OCI-LY7 (cell line): ENCODE data around the gene MTRF1L.

Experiments
- CTCF ChIP-seq: fragments of 200-600 bp; sonication (generic); conservative IDR thresholded peaks from 2 replicates; pipeline ENCODE4 v1.5.1; 2014; ENCODE audit warnings: mild to moderate bottlenecking, antibody characterized with exemption, low read length, moderate library complexity, mixed read lengths
- EZH2phosphoT487 ChIP-seq: fragments of 200-600 bp; sonication (generic); IDR thresholded peaks from 2 replicates; pipeline ENCODE4 v1.6.1; 2018; ENCODE audit warnings: low read depth, borderline replicate concordance, mild to moderate bottlenecking, mixed run types, antibody characterized with exemption, low read length, moderate library complexity, mixed read lengths

DNA sequence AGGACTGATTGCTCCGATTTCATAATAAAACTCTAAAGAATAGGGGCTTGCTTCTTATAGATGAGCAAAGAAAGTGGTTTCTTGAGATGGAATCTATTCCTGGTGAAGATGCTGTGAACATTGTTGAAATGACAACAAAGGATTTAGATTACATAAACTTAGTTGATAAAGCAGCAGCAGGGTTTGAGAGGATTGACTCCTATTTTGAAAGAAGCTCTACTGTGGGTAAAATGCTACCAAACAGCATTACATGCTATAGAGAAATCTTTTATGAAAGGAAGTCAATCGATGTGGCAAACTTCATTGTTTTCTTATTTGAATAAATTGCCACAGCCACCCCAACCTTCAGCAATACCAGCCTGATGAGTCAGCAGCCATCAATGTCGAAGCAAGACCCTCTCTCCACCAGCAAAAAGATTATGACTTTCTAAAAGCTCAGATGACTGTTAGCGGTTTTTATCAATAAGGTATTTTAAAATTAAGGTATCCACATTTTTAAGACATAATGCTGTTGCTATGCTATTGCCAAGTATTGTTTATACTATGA is 12.7 kb upstream of the MTRF1L start:
- TF ChIP-seq CTCF (no peak), EZH2phosphoT487 (no peak)
